ENCODE results near the gene TMEM235. TPM values are rescaled to one million over a fixed set of nuclear protein-coding genes. Genes with fewer than 3 reads are reported as not detected.
A peak's percentile ranks its signal among the peaks of the same experiment; 100 is the strongest.

TMEM235 gene
- total and polyA plus RNA-seq, 2 donors (not counting 3 experiments of a cell fraction or from before 2014, with no cell fraction given) = 0.04 to 0.38 TPM

DNA sequence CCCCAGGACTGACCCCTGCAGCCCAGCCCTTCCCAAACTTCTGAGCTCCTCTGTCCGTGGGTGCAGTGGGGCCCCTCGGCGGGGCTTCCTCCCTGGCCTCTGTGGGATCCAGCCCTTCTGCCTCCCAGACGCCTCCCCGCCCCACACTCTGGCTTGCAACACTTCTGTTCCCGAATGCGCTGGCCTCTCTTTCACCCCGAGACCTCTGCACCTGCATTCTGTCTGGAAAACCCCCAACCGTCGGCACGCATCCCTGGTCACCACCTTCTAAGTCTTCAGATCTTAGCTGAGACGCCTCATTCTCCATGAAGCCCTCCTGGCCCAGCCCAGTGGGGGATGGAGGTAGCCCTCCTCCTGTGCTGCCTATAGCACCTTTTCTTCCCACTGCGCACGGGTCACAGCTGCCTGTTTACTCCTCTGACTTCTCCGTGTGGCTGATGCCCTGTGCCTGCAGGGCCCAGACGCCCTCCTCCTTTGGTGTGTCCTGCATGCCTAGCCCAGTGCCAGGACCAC is 26.4 kb downstream of the TMEM235 start:
- no peaks in the 10 kb centered on the region for H3K27me3 ChIP-seq (ENCODE audit: control insufficient read depth in 2 of 2, insufficient read depth in 2 of 2, low read length in 2 of 2)
- H3K4me3 ChIP-seq (replicated peaks in 1 of 3; ENCODE audit: insufficient read depth in 1 of 3, low read depth in 1 of 3, low read length in 3 of 3) = no peak overlapping the region
- no peaks in the 10 kb centered on the region for H3K9me3 ChIP-seq (replicated peaks; ENCODE audit: control insufficient read depth, insufficient read depth, low read length)
- no peak overlapping the region for H3K9ac ChIP-seq (replicated peaks; ENCODE audit: extremely low read depth, insufficient read depth, low read length)
- H4K20me1 ChIP-seq (replicated peaks; ENCODE audit: control insufficient read depth, extremely low read depth, insufficient read depth, low read length) = no peaks in the 10 kb centered on the region
- ChIA-PET CTCF (no interaction called here), POLR2A (no interaction called here)
- H3K4me2 ChIP-seq (ENCODE audit: insufficient read depth, low read length) = no peak overlapping the region
- no peak for TF ChIP-seq POLR2AphosphoS5 (IDR thresholded peaks at IDR 0.05; ENCODE audit: insufficient read depth, low read depth, low read length)
- TF ChIP-seq, protein P1, sequence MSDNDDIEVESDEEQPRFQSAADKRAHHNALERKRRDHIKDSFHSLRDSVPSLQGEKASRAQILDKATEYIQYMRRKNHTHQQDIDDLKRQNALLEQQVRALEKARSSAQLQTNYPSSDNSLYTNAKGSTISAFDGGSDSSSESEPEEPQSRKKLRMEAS (IDR thresholded peaks at IDR 0.05; ENCODE audit: insufficient read depth, insufficient read length) = no peak
- no peak for TF ChIP-seq POLR2A (IDR thresholded peaks at IDR 0.05; ENCODE audit: low read depth, low read length)
- intact Hi-C loops (cut with micrococcal nuclease) (loop anchor here (10.0 kb wide), 1 partner anchor 447 kb away; no protein-coding TSS in a partner anchor), dilution Hi-C loops (cut with MboI; ENCODE audit: extremely low pct_ligation_motif_present, low sequenced_read_pairs) (no loop called here)
- DNase-seq (ENCODE audit: low read depth, low spot score) = peak; percentile 50
- H3K9me1 ChIP-seq (replicated peaks; ENCODE audit: control insufficient read depth, extremely low read depth, insufficient read depth, low read length) = no peaks in the 10 kb centered on the region
- H3K4me1 ChIP-seq (ENCODE audit: control insufficient read depth, extremely low read depth, insufficient read depth, low read length) = peaks cover 10% of the 10 kb centered on the region
- H3K79me2 ChIP-seq (ENCODE audit: control insufficient read depth, insufficient read depth, low read length) = no peaks in the 10 kb centered on the region
- BruUV-seq (replicated peaks) = no TSS peak
- no peaks in the 10 kb centered on the region for H3K36me3 ChIP-seq (ENCODE audit: control insufficient read depth in 2 of 2, extremely low read depth in 1 of 2, insufficient read depth in 2 of 2, low read length in 2 of 2)
- FAIRE-seq = no peak
- H2AFZ ChIP-seq (ENCODE audit: low read depth, low read length) = no peak overlapping the region
- no peak overlapping the region for H3K27ac ChIP-seq (ENCODE audit: insufficient read depth, low read depth, low read length)

DNA sequence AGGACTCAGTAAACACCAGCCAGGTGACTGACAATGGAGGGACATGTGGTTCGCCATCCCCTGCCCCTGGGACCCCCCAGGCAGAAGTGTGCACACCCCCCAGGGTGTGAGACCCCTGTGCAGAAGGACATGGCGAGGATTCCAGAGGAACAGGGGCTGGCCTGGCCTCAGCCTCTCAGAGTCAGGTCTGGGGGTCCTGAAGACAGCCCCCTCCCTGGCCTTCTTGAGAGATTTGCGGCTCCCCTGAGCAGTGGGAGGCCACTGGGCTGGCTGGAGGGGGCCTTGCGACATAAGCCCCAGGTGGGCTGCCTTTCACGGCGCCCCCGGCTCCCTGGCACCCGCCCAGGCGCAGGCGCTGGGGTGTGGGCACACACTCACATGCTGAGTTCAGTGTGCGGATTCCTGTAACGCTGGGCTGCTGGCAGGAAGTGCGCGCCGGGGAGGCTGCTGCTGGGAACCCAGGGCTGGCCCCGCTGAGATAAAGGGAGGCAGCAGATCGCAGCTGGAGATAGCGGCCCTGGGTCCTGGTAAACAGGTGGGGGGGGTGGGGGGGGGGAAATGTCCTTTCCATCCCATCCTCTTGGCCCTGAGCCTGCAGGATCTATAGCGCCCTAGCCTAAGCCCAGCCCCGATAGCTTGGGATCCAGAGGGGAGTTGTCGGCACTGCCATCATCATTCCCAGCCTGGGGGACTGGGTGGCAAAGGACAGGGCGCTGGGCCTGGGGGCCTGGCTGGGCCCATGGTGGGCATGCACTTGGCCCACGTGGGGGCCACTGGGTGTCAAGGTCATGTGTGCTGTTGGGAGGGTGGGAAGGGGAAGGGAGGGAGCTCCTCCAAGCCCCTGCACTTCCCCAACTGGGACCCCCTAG is 27.1 kb downstream of the TMEM235 start:
- H3K9me3 ChIP-seq (replicated peaks; ENCODE audit: control insufficient read depth, insufficient read depth, low read length) = no peaks in the 10 kb centered on the region
- no TSS peak for BruUV-seq (replicated peaks)
- FAIRE-seq = peak; percentile 55
- peak; percentile 72 for DNase-seq (ENCODE audit: low read depth, low spot score)
- POLR2A ChIA-PET = interaction anchor here (0.6 kb wide), 1 partner anchor 32 kb away, joined by 3 read pairs; no protein-coding TSS in a partner anchor
- CTCF ChIA-PET = interaction anchor here (0.6 to 1.5 kb wide), 3 partner anchors 9 to 1242 kb away, joined by 3 to 7 read pairs (median 4); no protein-coding TSS in a partner anchor
- no peak overlapping the region for H3K4me3 ChIP-seq (replicated peaks in 1 of 3; ENCODE audit: insufficient read depth in 1 of 3, low read depth in 1 of 3, low read length in 3 of 3)
- peaks cover 16% of the 10 kb centered on the region for H3K4me1 ChIP-seq (ENCODE audit: control insufficient read depth, extremely low read depth, insufficient read depth, low read length)
- intact Hi-C loops (cut with micrococcal nuclease) = loop anchor here (10.0 kb wide), 1 partner anchor 446 kb away; no protein-coding TSS in a partner anchor
- no peaks in the 10 kb centered on the region for H3K27me3 ChIP-seq (ENCODE audit: control insufficient read depth in 2 of 2, insufficient read depth in 2 of 2, low read length in 2 of 2)
- H2AFZ ChIP-seq (ENCODE audit: low read depth, low read length) = no peak overlapping the region
- dilution Hi-C loops (cut with MboI; ENCODE audit: extremely low pct_ligation_motif_present, low sequenced_read_pairs) = no loop called here
- no peaks in the 10 kb centered on the region for H3K36me3 ChIP-seq (ENCODE audit: control insufficient read depth in 2 of 2, extremely low read depth in 1 of 2, insufficient read depth in 2 of 2, low read length in 2 of 2)
- H3K4me2 ChIP-seq (ENCODE audit: insufficient read depth, low read length) = no peak overlapping the region
- no peak overlapping the region for H3K27ac ChIP-seq (ENCODE audit: insufficient read depth, low read depth, low read length)
- no peaks in the 10 kb centered on the region for H3K79me2 ChIP-seq (ENCODE audit: control insufficient read depth, insufficient read depth, low read length)
- no peaks in the 10 kb centered on the region for H3K9me1 ChIP-seq (replicated peaks; ENCODE audit: control insufficient read depth, extremely low read depth, insufficient read depth, low read length)
- no peak overlapping the region for H3K9ac ChIP-seq (replicated peaks; ENCODE audit: extremely low read depth, insufficient read depth, low read length)
- no peaks in the 10 kb centered on the region for H4K20me1 ChIP-seq (replicated peaks; ENCODE audit: control insufficient read depth, extremely low read depth, insufficient read depth, low read length)
- no peak for TF ChIP-seq POLR2A (IDR thresholded peaks at IDR 0.05; ENCODE audit: low read depth, low read length)
- TF ChIP-seq MYC (IDR thresholded peaks at IDR 0.05; ENCODE audit: low read depth, low read length) = no peak
- TF ChIP-seq, protein P2, sequence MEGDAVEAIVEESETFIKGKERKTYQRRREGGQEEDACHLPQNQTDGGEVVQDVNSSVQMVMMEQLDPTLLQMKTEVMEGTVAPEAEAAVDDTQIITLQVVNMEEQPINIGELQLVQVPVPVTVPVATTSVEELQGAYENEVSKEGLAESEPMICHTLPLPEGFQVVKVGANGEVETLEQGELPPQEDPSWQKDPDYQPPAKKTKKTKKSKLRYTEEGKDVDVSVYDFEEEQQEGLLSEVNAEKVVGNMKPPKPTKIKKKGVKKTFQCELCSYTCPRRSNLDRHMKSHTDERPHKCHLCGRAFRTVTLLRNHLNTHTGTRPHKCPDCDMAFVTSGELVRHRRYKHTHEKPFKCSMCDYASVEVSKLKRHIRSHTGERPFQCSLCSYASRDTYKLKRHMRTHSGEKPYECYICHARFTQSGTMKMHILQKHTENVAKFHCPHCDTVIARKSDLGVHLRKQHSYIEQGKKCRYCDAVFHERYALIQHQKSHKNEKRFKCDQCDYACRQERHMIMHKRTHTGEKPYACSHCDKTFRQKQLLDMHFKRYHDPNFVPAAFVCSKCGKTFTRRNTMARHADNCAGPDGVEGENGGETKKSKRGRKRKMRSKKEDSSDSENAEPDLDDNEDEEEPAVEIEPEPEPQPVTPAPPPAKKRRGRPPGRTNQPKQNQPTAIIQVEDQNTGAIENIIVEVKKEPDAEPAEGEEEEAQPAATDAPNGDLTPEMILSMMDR (IDR thresholded peaks at IDR 0.05; ENCODE audit: extremely low read depth in 1 of 2, insufficient read depth in 1 of 2, low read depth in 1 of 2, low read length in 2 of 2) = no peak
- no peak for TF ChIP-seq POLR2AphosphoS5 (IDR thresholded peaks at IDR 0.05; ENCODE audit: insufficient read depth, low read depth, low read length)
- TF ChIP-seq JUN (IDR thresholded peaks at IDR 0.05; ENCODE audit: borderline replicate concordance, insufficient read depth, insufficient read length, low read depth) = no peak
- TF ChIP-seq GATA2 (IDR thresholded peaks at IDR 0.05; ENCODE audit: insufficient read depth, insufficient read length, low read depth, low read length) = no peak
- TF ChIP-seq EZH2 (IDR thresholded peaks at IDR 0.05; ENCODE audit: borderline replicate concordance, low read depth, low read length, severe bottlenecking) = no peak
- TF ChIP-seq, protein P1 (IDR thresholded peaks at IDR 0.05; ENCODE audit: insufficient read depth, insufficient read length) = no peak
- no peak for TF ChIP-seq FOS (IDR thresholded peaks at IDR 0.05; ENCODE audit: borderline replicate concordance, insufficient read depth, low read length)
